Activated naive CD8-positive, alpha-beta T cell treated with anti-CD3 and anti-CD28 coated beads, Interleukin-2, amount 50 U/mL, for 24 hours (primary cell): Measurements from ENCODE around the gene MTUS2.

Experiments used
- ATAC-seq: fragments of 150-1000 bp; cut with Tn5 transposase; one replicate; pipeline ENCODE4 v1.10.0; 2021
- DNase-seq: peaks from one replicate; pipeline ENCODE4 v3.0.0; 2021
- H3K27ac Mint-ChIP-seq: one replicate; pipeline ENCODE4 v1.8.0; 2021; ENCODE audit warnings: mild to moderate bottlenecking, mixed read lengths
- H3K27me3 Mint-ChIP-seq: one replicate; pipeline ENCODE4 v1.8.0; 2021; ENCODE audit warnings: mixed read lengths
- H3K36me3 Mint-ChIP-seq: one replicate; pipeline ENCODE4 v1.8.0; 2021; ENCODE audit warnings: low read depth, mixed read lengths
- H3K4me1 Mint-ChIP-seq: one replicate; pipeline ENCODE4 v1.8.0; 2021; ENCODE audit warnings: mixed read lengths
- H3K4me3 Mint-ChIP-seq: one replicate; pipeline ENCODE4 v1.8.0; 2021; ENCODE audit warnings: mild to moderate bottlenecking, moderate library complexity, mixed read lengths
- H3K9me3 Mint-ChIP-seq: one replicate; pipeline ENCODE4 v1.8.0; 2021; ENCODE audit warnings: mixed read lengths

Gene MTUS2

DNA sequence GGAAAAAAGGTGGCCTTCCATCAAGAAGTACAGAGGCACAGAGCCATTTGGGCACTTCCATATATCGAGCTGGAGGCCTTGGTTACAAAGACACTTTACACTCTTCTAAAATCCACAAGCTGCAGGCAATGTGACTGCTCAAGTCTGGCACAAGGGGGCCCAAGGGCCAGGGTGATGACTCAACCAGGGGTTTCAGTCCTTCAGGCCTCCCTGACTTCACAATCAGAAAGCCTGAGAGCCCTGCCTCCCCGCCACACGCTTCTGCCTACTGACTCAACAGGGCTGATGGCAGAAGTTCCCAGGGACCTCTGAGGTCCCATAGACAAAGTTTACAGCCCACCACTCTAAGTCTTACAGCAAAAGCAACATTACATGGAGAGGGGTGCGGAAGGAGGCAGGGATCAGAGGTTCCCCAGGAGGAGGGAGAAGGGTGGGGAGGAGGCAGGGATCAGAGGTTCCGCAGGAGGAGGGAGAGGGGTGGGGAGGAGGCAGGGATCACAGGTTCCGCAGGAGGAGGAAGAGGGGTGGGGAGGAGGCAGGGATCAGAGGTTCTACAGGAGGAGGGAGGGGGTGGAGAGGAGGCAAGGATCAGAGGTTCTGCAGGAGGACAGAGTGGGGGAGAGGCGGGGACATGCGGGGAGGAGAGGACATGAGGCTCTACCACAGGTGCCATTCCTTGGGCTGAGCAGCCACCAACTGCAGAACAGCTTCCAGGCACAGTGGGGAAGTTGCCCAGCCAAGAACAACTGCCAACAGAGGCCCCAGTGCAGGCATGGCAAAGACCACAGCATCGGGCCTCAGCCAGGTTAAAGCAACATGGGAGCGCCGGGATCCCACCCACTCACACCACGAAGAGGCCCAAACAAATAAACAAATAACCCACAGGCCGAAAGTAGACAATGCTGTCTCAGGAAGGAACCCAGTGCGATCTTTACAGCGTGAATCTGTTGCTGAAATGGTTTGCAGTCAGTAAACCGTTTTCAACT is 723.4 kb downstream of the MTUS2 start:
- Mint-ChIP-seq H3K27me3 (no peaks in the 10 kb centered on the region), H3K4me3 (peak overlapping the region; percentile 42), H3K4me1 (peaks cover 53% of the 10 kb centered on the region), H3K9me3 (no peaks in the 10 kb centered on the region), H3K27ac (peak overlapping the region; percentile 62), H3K36me3 (peaks cover 48% of the 10 kb centered on the region)
- DNase-seq (peak; percentile 65), ATAC-seq (peak; percentile 94)

DNA sequence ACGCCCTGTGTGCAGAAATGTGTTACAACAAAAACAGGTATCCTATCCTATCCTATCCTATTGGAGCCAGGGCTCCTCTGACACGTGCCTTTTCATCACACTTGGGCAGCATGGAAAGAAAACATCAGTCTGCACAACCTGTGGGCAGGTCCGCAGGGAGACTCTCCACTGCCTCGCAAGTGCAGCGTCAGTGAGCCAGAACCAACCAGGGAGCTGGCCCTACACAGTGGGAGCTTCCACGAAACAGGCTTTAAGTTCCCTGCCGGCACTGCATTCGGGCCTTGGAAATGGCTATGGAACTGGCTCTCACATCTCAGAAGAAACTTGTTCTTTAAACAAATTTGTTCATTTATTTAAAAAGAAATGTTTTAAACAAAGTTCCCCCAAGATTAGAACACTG is 725.8 kb downstream of the MTUS2 start:
- ATAC-seq, result no peak
- no peaks in the 10 kb centered on the region for H3K27me3 Mint-ChIP-seq

GRCh38 chr13:29546662-29547061 is 726.5 kb downstream of the MTUS2 start:
- no peaks in the 10 kb centered on the region for H3K27me3 Mint-ChIP-seq
- H3K9me3 Mint-ChIP-seq, result no peaks in the 10 kb centered on the region
- H3K36me3 Mint-ChIP-seq, result peaks cover 60% of the 10 kb centered on the region

More for the DNA sequence above, 725.8 kb downstream of the MTUS2 start:
- H3K4me1 Mint-ChIP-seq, result peaks cover 45% of the 10 kb centered on the region
- H3K9me3 Mint-ChIP-seq, result no peaks in the 10 kb centered on the region
- no peak overlapping the region for H3K27ac Mint-ChIP-seq
- DNase-seq, result no peak
- H3K36me3 Mint-ChIP-seq, result peaks cover 60% of the 10 kb centered on the region
- no peak overlapping the region for H3K4me3 Mint-ChIP-seq

DNA sequence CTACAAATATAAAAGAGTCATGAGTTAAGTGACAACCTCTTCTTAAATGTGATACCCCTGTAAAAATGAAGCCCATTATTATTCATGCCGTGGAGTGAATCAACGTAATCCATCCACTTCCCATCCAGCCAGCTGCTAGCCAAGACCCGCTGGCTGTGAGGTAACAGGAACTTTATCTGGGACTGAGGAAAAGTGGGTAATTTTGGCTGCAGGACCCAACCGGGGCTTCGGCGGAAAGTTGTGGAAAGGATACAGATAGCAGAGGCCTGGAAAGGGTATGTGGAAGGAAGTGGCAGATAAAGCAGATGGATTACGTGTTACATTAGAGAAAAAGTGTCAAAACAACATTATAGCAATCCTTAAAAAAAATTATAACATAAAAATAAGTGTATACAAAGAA is 727.0 kb downstream of the MTUS2 start:
- H3K27ac Mint-ChIP-seq, result no peak overlapping the region

More at GRCh38 chr13:29546662-29547061, 726.5 kb downstream of the MTUS2 start:
- Mint-ChIP-seq H3K4me1 (peaks cover 38% of the 10 kb centered on the region), H3K27ac (no peak overlapping the region), H3K4me3 (no peak overlapping the region)
- DNase-seq, result no peak
- no peak for ATAC-seq

DNA sequence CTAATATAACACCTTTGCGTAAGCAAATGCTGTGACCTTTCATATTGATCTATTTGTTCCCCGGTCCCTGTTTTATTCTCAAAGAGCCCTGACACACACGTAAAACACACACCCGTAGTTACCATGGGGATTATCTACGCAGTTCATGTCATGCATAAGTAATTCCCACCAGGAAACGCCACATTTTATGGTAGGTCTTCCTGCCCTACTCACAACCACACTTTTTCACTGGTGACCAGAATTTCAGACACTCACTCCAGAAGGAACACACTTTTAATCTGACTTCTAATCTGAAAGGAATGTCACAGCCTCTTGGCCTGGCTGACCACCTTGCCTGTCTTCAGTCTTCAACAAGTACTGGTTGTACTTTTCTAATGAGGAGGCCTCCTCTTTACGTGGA is 728.6 kb downstream of the MTUS2 start:
- H3K4me3 Mint-ChIP-seq, result no peak overlapping the region
- no peaks in the 10 kb centered on the region for H3K27me3 Mint-ChIP-seq
- no peaks in the 10 kb centered on the region for H3K9me3 Mint-ChIP-seq
- DNase-seq (no peak), ATAC-seq (no peak)
- H3K36me3 Mint-ChIP-seq, result peaks cover 75% of the 10 kb centered on the region
- no peak overlapping the region for H3K27ac Mint-ChIP-seq
- H3K4me1 Mint-ChIP-seq, result peaks cover 18% of the 10 kb centered on the region

More for the DNA sequence above, 727.0 kb downstream of the MTUS2 start:
- Mint-ChIP-seq H3K36me3 (peaks cover 65% of the 10 kb centered on the region), H3K27me3 (no peaks in the 10 kb centered on the region), H3K4me3 (no peak overlapping the region), H3K9me3 (no peaks in the 10 kb centered on the region), H3K4me1 (peaks cover 34% of the 10 kb centered on the region)
- DNase-seq (no peak), ATAC-seq (no peak)

- no peak overlapping the region for H3K4me3 Mint-ChIP-seq
- DNase-seq (no peak), ATAC-seq (no peak)
- H3K9me3 Mint-ChIP-seq, result no peaks in the 10 kb centered on the region
- H3K4me1 Mint-ChIP-seq, result peaks cover 6% of the 10 kb centered on the region
- no peaks in the 10 kb centered on the region for H3K27me3 Mint-ChIP-seq
- no peak overlapping the region for H3K27ac Mint-ChIP-seq
- H3K36me3 Mint-ChIP-seq, result peaks cover 79% of the 10 kb centered on the region
Observed at GRCh38 chr13:29550430-29550988, 730.4 kb downstream of the MTUS2 start.

DNA sequence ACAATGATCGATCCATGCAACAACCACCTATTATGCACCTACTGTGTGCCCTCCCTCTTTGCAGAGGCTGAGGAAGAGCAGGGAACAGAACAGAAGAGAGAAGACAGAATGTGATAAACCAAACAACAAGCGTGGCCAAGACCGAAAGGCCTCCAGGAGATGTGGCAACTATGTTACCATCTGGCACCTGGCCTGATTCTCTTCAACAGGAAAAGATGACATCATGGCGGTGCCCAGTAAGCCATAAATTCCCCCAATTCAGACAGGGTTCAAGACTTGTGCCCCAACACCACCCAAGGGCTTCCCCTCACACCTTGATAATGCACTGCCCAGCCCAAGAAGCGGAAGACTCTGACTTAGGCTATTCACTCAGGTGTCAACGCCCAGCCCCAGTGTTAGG is 731.1 kb downstream of the MTUS2 start:
- Mint-ChIP-seq H3K36me3 (peaks cover 75% of the 10 kb centered on the region), H3K4me3 (no peak overlapping the region), H3K27ac (no peak overlapping the region), H3K27me3 (no peaks in the 10 kb centered on the region), H3K9me3 (no peaks in the 10 kb centered on the region), H3K4me1 (peaks cover 6% of the 10 kb centered on the region)
- DNase-seq (no peak), ATAC-seq (no peak)
